SJCRH30 (cell line): ENCODE results near the gene SCN4A. TPM values are rescaled to one million over a fixed set of nuclear protein-coding genes. Genes with fewer than 3 reads are reported as not detected.

Source experiments
- DNase-seq, 2 experiments: peaks; one replicate each; pipeline ENCODE4 v3.0.0-alpha.2; 2015 to 2020
- H3K27ac ChIP-seq: fragments of 250-450 bp; sonication (Bioruptor Pico); 2 replicates; pipeline ENCODE4 v1.5.1; 2020; ENCODE audit warnings: mild to moderate bottlenecking, moderate library complexity
- H3K27me3 ChIP-seq: fragments of 250-450 bp; sonication (Bioruptor Pico); 2 replicates; pipeline ENCODE4 v1.5.1; 2020; ENCODE audit warnings: mild to moderate bottlenecking, moderate library complexity
- H3K36me3 ChIP-seq: fragments of 250-450 bp; sonication (Bioruptor Pico); 2 replicates; pipeline ENCODE4 v1.5.1; 2020; ENCODE audit warnings: mild to moderate bottlenecking, moderate library complexity
- H3K4me1 ChIP-seq: fragments of 250-450 bp; sonication (Bioruptor Pico); 2 replicates; pipeline ENCODE4 v1.5.1; 2020; ENCODE audit warnings: mild to moderate bottlenecking, moderate library complexity
- H3K4me3 ChIP-seq: fragments of 250-450 bp; sonication (Bioruptor Pico); 2 replicates; pipeline ENCODE4 v1.5.1; 2020; ENCODE audit warnings: mild to moderate bottlenecking, moderate library complexity
- H3K9me3 ChIP-seq: fragments of 250-450 bp; sonication (Bioruptor Pico); replicated peaks from 2 replicates; pipeline ENCODE4 v1.5.1; 2020; ENCODE audit warnings: mild to moderate bottlenecking, moderate library complexity
- total RNA-seq: library from RNA; depleted of rRNA; stranded (reverse); fragments of >200 nt; shearing (Covaris generic); gene quantifications from 2 replicates; pipeline ENCODE4 v1.2.3, GENCODE V29; 2014

The SCN4A gene
- total RNA-seq, 1 experiment from 2014 or later: 14.3 TPM

GRCh38 chr17:63961355-63962212 lies 11.1 kb downstream of the SCN4A start:
- Histone ChIP-seq H3K27ac (no peak overlapping the region), H3K27me3 (no peaks in the 10 kb centered on the region), H3K4me3 (no peak overlapping the region), H3K4me1 (no peaks in the 10 kb centered on the region), H3K36me3 (peaks cover 1% of the 10 kb centered on the region; the same call in 1 of the 2 replicates), H3K9me3 (no peaks in the 10 kb centered on the region)
- peak; percentile 71 to 73 for DNase-seq

DNA sequence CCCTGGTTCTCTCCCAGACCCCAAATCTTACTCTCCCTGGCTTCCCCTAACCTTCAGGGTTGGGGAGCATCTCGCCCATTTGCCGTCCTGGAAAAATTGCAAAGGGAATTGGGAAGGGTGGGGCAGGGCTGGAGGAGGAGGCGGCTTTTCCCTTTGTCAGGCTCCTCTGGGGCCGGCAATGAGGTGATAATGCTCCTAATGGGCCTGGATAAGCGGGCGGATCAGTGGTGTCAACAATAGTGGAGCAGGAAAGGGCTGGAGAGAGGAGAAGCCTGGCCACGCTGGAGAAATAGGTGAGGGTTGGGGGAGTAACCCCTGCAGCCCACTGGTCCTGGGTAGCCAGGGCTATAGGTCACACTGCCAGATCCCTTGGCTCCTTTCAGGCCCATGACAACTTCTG lies 12.3 kb downstream of the SCN4A start:
- H3K4me3 ChIP-seq: no peak overlapping the region
- no peaks in the 10 kb centered on the region for H3K4me1 ChIP-seq
- DNase-seq: no peak
- no peaks in the 10 kb centered on the region for H3K27me3 ChIP-seq
- no peaks in the 10 kb centered on the region for H3K9me3 ChIP-seq
- peaks cover 3% of the 10 kb centered on the region; the same call in 1 of the 2 replicates for H3K36me3 ChIP-seq
- no peak overlapping the region for H3K27ac ChIP-seq

DNA sequence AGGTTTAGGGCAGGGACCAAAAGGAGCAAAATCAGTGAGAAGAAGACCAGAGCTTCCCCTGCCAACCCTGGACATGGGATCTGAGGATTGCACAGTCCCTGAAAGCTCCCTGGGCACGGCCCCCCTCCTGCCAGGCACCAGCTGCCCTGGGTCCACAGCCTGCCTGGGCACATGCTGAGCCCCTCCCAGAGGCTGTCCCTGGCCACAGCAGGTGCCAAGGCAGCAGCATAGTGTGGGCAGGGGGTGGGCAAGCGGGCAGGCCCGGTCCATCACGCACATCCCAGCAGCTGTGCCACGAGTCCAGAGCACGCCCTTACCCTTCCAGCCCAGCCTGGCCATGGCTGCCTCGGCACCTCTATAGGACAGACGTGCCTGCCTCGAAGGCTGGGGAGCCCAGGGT lies 12.7 kb downstream of the SCN4A start:
- H3K27ac ChIP-seq: no peak overlapping the region

GRCh38 chr17:63956296-63956920 lies 16.3 kb downstream of the SCN4A start:
- Histone ChIP-seq H3K4me3 (no peak overlapping the region), H3K4me1 (no peaks in the 10 kb centered on the region), H3K27me3 (no peaks in the 10 kb centered on the region), H3K9me3 (no peaks in the 10 kb centered on the region), H3K36me3 (0 out of 2 replicates have a peak, but pooled peaks cover 3% of the 10 kb centered on the region), H3K27ac (no peak overlapping the region)
- no peak for DNase-seq

More for the DNA sequence above, 12.7 kb downstream of the SCN4A start:
- H3K4me1 ChIP-seq: no peaks in the 10 kb centered on the region
- no peak overlapping the region for H3K4me3 ChIP-seq
- no peak for DNase-seq
- H3K9me3 ChIP-seq: no peaks in the 10 kb centered on the region
- peaks cover 3% of the 10 kb centered on the region; the same call in 1 of the 2 replicates for H3K36me3 ChIP-seq
- no peaks in the 10 kb centered on the region for H3K27me3 ChIP-seq

DNA sequence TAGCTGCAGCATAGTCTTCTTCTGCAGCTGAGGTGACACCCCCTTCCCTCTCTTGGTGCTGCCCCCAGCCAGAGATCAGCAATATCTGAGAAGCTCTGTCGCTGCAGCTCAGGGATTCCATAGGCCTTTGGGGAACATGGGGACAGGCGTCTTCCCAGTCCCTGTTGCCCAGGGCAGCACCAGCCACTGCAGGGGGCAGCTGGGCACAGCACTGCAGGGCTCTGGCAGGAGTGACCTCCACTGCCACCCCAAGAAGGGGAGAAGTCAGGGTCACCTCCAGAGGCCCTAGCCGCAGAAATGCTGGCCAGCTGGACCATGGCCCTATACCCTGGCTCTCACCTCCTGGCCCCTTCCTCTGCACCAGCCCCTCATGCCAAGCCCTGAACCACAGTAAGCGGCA lies 16.9 kb downstream of the SCN4A start:
- no peaks in the 10 kb centered on the region for H3K9me3 ChIP-seq
- no peaks in the 10 kb centered on the region for H3K4me1 ChIP-seq
- no peak overlapping the region for H3K27ac ChIP-seq
- H3K4me3 ChIP-seq: no peak overlapping the region
- DNase-seq: no peak
- 0 out of 2 replicates have a peak, but pooled peaks cover 3% of the 10 kb centered on the region for H3K36me3 ChIP-seq
- no peaks in the 10 kb centered on the region for H3K27me3 ChIP-seq

DNA sequence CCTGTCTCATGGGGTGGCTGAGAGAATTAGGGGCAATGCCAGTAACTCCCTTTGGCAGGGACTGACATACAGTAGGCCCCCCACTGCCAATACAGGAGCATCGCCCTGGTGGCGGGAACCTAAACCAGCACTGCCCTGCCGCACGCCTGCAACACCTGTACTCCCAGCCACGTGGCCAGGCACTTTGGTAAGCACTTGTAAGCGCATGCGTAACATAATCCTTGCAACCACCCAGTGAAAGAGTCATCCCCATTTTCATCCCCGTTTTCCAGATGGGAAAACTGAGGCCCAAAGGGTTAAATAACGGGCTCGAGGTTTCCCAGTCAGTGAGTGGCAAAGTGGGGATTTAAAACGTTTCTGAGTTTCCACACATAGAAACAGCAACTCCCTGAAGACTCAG lies 17.5 kb downstream of the SCN4A start:
- Histone ChIP-seq H3K4me1 (no peaks in the 10 kb centered on the region), H3K9me3 (no peaks in the 10 kb centered on the region), H3K27me3 (no peaks in the 10 kb centered on the region), H3K4me3 (no peak overlapping the region), H3K36me3 (0 out of 2 replicates have a peak, but pooled peaks cover 3% of the 10 kb centered on the region), H3K27ac (no peak overlapping the region)
- DNase-seq: no peak

- DNase-seq: no peak
- H3K4me1 ChIP-seq: no peaks in the 10 kb centered on the region
- no peaks in the 10 kb centered on the region for H3K9me3 ChIP-seq
- H3K36me3 ChIP-seq: 0 out of 2 replicates have a peak, but pooled peaks cover 3% of the 10 kb centered on the region
- H3K27ac ChIP-seq: no peak overlapping the region
- H3K27me3 ChIP-seq: no peaks in the 10 kb centered on the region
- no peak overlapping the region for H3K4me3 ChIP-seq
Observed at GRCh38 chr17:63954402-63955063, 18.2 kb downstream of the SCN4A start.

- H3K27ac ChIP-seq: no peak overlapping the region
- H3K9me3 ChIP-seq: no peaks in the 10 kb centered on the region
- DNase-seq: no peak
- H3K27me3 ChIP-seq: no peaks in the 10 kb centered on the region
- H3K4me3 ChIP-seq: no peak overlapping the region
- no peaks in the 10 kb centered on the region for H3K36me3 ChIP-seq
- no peaks in the 10 kb centered on the region for H3K4me1 ChIP-seq
Observed at GRCh38 chr17:63950940-63951907, 21.5 kb downstream of the SCN4A start.

- H3K36me3 ChIP-seq: no peaks in the 10 kb centered on the region
- no peaks in the 10 kb centered on the region for H3K4me1 ChIP-seq
- no peak overlapping the region for H3K4me3 ChIP-seq
- no peak for DNase-seq
- no peak overlapping the region for H3K27ac ChIP-seq
- no peaks in the 10 kb centered on the region for H3K27me3 ChIP-seq
- no peaks in the 10 kb centered on the region for H3K9me3 ChIP-seq
Observed at GRCh38 chr17:63949576-63950250, 23.0 kb downstream of the SCN4A start.

GRCh38 chr17:63948521-63948920 lies 24.2 kb downstream of the SCN4A start:
- Histone ChIP-seq H3K27ac (no peak overlapping the region), H3K4me1 (no peaks in the 10 kb centered on the region), H3K9me3 (no peaks in the 10 kb centered on the region), H3K4me3 (no peak overlapping the region), H3K36me3 (no peaks in the 10 kb centered on the region), H3K27me3 (no peaks in the 10 kb centered on the region)
- no peak for DNase-seq

DNA sequence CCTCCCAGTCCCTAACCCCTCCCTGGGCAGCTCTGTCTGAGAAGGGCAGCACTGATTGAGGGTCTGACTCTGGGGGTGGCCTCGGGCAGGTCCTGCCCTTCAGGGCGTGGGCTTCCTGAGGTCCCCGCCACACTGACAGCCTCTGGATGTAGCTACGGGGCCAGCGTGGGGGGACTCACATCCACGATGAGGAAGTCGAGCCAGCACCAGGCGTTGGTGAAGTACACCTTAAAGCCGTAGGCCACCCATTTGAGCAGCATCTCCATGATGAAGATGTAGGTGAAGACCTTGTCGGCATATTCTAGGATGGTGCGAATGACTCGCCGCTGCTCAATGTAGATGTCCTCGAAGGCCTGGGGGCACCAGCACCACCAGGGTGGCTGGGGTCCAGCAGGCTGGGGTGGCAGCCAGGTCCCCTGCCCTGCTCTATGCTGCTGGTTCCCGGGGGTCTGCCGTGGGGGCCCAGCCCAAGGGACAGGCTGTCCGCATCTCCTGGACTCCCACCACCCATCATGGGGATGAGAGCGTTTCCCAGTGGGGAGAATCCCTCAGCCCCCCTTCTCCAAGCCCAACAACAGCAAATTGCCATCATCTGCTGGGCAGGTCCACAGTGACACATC lies 24.9 kb downstream of the SCN4A start:
- Histone ChIP-seq H3K4me1 (no peaks in the 10 kb centered on the region), H3K36me3 (no peaks in the 10 kb centered on the region), H3K9me3 (no peaks in the 10 kb centered on the region), H3K27me3 (no peaks in the 10 kb centered on the region), H3K27ac (no peak overlapping the region), H3K4me3 (no peak overlapping the region)
- no peak for DNase-seq

DNA sequence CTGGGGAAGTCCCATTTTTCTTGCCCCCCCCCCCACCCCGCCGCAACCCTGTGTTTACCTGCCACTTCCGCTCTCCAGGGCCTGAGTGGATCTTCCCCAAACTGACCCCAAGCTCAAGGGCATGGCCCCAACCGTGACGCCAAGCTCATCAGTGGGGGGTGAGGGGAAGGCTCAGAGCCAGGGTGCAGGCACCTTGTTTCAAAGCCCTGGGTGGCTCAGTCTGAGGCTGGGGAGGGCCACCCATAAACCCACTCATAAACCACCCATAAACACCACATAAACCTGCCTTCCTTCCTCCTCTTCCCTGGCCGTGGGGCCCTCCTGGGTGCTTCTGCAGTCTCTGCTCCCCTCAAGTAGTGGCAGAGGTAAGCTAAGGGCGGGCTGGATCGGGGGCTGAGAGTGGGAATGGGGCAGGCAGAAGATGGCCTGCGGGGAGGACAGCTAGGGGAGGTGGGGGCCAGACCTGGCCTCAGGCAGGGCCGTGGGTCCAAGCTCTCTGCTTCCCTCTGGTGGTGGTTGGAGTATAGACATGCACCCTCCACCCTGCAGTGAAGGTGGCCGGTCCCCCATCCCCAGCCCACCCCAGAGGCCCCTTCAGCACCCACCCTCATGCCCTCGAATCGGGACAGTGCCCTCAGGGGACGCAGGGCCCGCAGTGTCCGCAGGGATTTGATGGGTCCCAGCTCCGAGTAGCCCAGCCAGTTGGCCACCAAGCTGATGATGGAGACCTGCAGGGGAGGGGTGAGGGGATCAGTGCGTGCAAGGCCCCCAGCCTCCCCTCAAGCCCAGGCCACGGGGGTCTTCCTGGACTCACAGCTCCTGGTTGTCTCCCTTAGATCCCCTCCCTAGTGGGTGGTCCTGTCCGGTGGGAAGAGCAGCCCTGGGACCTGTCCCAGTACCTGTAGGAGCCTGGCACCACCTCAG lies 26.0 kb downstream of the SCN4A start:
- Histone ChIP-seq H3K36me3 (no peaks in the 10 kb centered on the region; the same call in 1 of the 2 replicates), H3K9me3 (no peaks in the 10 kb centered on the region), H3K4me1 (no peaks in the 10 kb centered on the region), H3K27ac (no peak overlapping the region), H3K27me3 (no peaks in the 10 kb centered on the region), H3K4me3 (no peak overlapping the region)
- DNase-seq: peak; percentile 39 to 67
